ENCODE data around the gene KIF16B. TPM values are rescaled to one million over a fixed set of nuclear protein-coding genes. Genes with fewer than 3 reads are reported as not detected.

The KIF16B gene
- total RNA-seq, 1 donor from 2014 or later: 7.0 TPM

DNA sequence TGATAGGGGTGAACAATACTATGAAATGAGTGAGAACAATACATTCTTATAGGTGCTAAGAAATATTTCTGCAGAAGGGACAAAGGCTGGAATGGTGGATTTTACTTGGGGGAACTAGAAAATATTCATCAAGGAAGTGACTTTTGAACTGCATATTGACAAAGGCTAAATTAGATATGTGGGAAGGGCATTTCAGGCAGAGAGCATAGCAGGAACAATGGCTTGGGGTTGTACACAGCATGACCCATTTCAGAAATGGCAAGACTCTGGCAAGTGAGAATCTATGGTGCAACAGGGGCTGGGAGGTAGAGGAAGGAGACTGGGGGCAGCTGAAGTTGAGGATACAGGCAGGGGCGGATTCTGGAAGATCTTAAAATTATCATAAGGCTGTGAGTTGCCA lies 46.7 kb upstream of the KIF16B start:
- no peak overlapping the region for H3K9ac ChIP-seq (ENCODE audit: low read length)
- no peaks in the 10 kb centered on the region for H3K9me3 ChIP-seq (ENCODE audit: insufficient read depth, low read depth, low read length)
- DNase-seq (ENCODE audit: low read depth): no peak
- no peak overlapping the region for H3K4me3 ChIP-seq (ENCODE audit: insufficient read depth, low read depth, low read length)
- Mint-ChIP-seq H3K4me3 (ENCODE audit: unreplicated experiment) (no peak overlapping the region), H3K36me3 (ENCODE audit: low read depth, unreplicated experiment) (no peaks in the 10 kb centered on the region), H3K4me1 (ENCODE audit: low read depth, unreplicated experiment) (peaks cover 2% of the 10 kb centered on the region), H3K9me3 (ENCODE audit: unreplicated experiment) (peaks cover 3% of the 10 kb centered on the region), H3K27ac (ENCODE audit: unreplicated experiment) (no peak overlapping the region), H3K27me3 (ENCODE audit: low read depth, unreplicated experiment) (no peaks in the 10 kb centered on the region)
- H3K27me3 ChIP-seq (ENCODE audit: insufficient read depth, low read length): no peaks in the 10 kb centered on the region
- H4K20me1 ChIP-seq (ENCODE audit: insufficient read depth, low read length): no peaks in the 10 kb centered on the region
- no peak overlapping the region for H2AFZ ChIP-seq (ENCODE audit: low read depth, low read length)
- FAIRE-seq: no peak
- no peaks in the 10 kb centered on the region for H3K4me1 ChIP-seq (ENCODE audit: insufficient read depth, low read length)
- no peaks in the 10 kb centered on the region for H3K36me3 ChIP-seq (ENCODE audit: insufficient read depth, low read length)
- no peaks in the 10 kb centered on the region for H3K79me2 ChIP-seq (ENCODE audit: insufficient read depth, low read length)
- no peak for TF ChIP-seq EZH2 (IDR thresholded peaks at IDR 0.05; ENCODE audit: insufficient read depth, low read length)
- TF ChIP-seq, protein P1, sequence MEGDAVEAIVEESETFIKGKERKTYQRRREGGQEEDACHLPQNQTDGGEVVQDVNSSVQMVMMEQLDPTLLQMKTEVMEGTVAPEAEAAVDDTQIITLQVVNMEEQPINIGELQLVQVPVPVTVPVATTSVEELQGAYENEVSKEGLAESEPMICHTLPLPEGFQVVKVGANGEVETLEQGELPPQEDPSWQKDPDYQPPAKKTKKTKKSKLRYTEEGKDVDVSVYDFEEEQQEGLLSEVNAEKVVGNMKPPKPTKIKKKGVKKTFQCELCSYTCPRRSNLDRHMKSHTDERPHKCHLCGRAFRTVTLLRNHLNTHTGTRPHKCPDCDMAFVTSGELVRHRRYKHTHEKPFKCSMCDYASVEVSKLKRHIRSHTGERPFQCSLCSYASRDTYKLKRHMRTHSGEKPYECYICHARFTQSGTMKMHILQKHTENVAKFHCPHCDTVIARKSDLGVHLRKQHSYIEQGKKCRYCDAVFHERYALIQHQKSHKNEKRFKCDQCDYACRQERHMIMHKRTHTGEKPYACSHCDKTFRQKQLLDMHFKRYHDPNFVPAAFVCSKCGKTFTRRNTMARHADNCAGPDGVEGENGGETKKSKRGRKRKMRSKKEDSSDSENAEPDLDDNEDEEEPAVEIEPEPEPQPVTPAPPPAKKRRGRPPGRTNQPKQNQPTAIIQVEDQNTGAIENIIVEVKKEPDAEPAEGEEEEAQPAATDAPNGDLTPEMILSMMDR (IDR thresholded peaks at IDR 0.05; ENCODE audit: insufficient read depth, low read depth, low read length): no peak
- H3K4me2 ChIP-seq (ENCODE audit: low read length): no peak overlapping the region
- no peak overlapping the region for H3K27ac ChIP-seq (ENCODE audit: low read depth, low read length)

DNA sequence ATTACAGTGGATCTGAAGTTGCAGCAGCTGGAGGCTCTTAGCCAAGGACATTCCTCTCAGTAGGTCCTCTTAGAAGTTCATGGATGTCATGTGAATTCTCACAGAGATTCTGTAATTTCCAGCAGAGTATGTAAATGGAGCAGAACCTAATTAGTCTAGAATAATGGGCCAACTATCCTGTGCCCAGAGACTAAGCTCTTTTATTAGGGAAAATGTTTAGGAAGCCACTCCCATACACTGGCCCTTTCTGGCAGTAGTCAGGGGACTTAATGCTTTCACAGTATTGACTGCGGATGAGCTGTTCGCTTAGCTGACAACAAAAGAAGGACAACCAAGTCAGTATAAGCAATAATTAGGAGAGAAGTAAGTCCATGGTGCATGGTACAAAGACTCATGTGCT lies 43.8 kb upstream of the KIF16B start:
- no peak for DNase-seq (ENCODE audit: low read depth)
- no peaks in the 10 kb centered on the region for H3K79me2 ChIP-seq (ENCODE audit: insufficient read depth, low read length)
- H3K9ac ChIP-seq (ENCODE audit: low read length): no peak overlapping the region
- H3K9me3 Mint-ChIP-seq (ENCODE audit: unreplicated experiment): peaks cover 3% of the 10 kb centered on the region
- H3K36me3 ChIP-seq (ENCODE audit: insufficient read depth, low read length): no peaks in the 10 kb centered on the region
- H3K27ac Mint-ChIP-seq (ENCODE audit: unreplicated experiment): no peak overlapping the region
- no peaks in the 10 kb centered on the region for H3K9me3 ChIP-seq (ENCODE audit: insufficient read depth, low read depth, low read length)
- no peak for TF ChIP-seq EZH2 (IDR thresholded peaks at IDR 0.05; ENCODE audit: insufficient read depth, low read length)
- TF ChIP-seq, protein P1 (IDR thresholded peaks at IDR 0.05; ENCODE audit: insufficient read depth, low read depth, low read length): no peak
- H3K36me3 Mint-ChIP-seq (ENCODE audit: low read depth, unreplicated experiment): no peaks in the 10 kb centered on the region
- peaks cover 2% of the 10 kb centered on the region for H3K4me1 Mint-ChIP-seq (ENCODE audit: low read depth, unreplicated experiment)
- no peaks in the 10 kb centered on the region for H3K27me3 Mint-ChIP-seq (ENCODE audit: low read depth, unreplicated experiment)
- H3K4me3 Mint-ChIP-seq (ENCODE audit: unreplicated experiment): no peak overlapping the region
- no peaks in the 10 kb centered on the region for H4K20me1 ChIP-seq (ENCODE audit: insufficient read depth, low read length)
- no peak overlapping the region for H3K27ac ChIP-seq (ENCODE audit: low read depth, low read length)
- no peak overlapping the region for H3K4me2 ChIP-seq (ENCODE audit: low read length)
- no peaks in the 10 kb centered on the region for H3K4me1 ChIP-seq (ENCODE audit: insufficient read depth, low read length)
- no peak overlapping the region for H3K4me3 ChIP-seq (ENCODE audit: insufficient read depth, low read depth, low read length)
- H2AFZ ChIP-seq (ENCODE audit: low read depth, low read length): no peak overlapping the region
- FAIRE-seq: no peak
- no peaks in the 10 kb centered on the region for H3K27me3 ChIP-seq (ENCODE audit: insufficient read depth, low read length)

DNA sequence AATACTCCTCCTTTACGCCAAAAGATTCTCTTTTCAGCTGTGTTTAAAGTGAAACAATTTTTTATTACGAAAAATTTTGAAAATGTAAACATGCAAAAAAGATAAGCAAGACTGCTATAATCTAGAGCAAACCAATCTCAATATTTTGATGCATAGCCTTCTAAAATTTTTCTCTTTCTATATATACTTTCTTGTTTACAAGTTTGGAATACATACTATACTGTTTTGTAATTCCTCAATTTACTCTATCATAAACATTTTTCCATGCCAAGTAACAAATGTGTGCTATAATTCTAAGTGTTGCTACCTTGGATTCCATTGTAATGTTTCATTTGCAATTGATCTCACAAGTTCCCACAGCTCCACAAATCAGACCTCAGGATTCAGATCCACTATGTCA lies 43.1 kb upstream of the KIF16B start:
- no peak for FAIRE-seq
- peaks cover 2% of the 10 kb centered on the region for H3K4me1 Mint-ChIP-seq (ENCODE audit: low read depth, unreplicated experiment)
- Histone ChIP-seq H4K20me1 (ENCODE audit: insufficient read depth, low read length) (no peaks in the 10 kb centered on the region), H3K4me3 (ENCODE audit: insufficient read depth, low read depth, low read length) (no peak overlapping the region), H3K4me1 (ENCODE audit: insufficient read depth, low read length) (no peaks in the 10 kb centered on the region), H3K27ac (ENCODE audit: low read depth, low read length) (no peak overlapping the region), H2AFZ (ENCODE audit: low read depth, low read length) (no peak overlapping the region), H3K79me2 (ENCODE audit: insufficient read depth, low read length) (no peaks in the 10 kb centered on the region), H3K36me3 (ENCODE audit: insufficient read depth, low read length) (no peaks in the 10 kb centered on the region), H3K27me3 (ENCODE audit: insufficient read depth, low read length) (no peaks in the 10 kb centered on the region), H3K4me2 (ENCODE audit: low read length) (no peak overlapping the region), H3K9ac (ENCODE audit: low read length) (no peak overlapping the region), H3K9me3 (ENCODE audit: insufficient read depth, low read depth, low read length) (no peaks in the 10 kb centered on the region)
- no peak for DNase-seq (ENCODE audit: low read depth)
- H3K4me3 Mint-ChIP-seq (ENCODE audit: unreplicated experiment): no peak overlapping the region
- H3K27me3 Mint-ChIP-seq (ENCODE audit: low read depth, unreplicated experiment): no peaks in the 10 kb centered on the region
- no peak for TF ChIP-seq EZH2 (IDR thresholded peaks at IDR 0.05; ENCODE audit: insufficient read depth, low read length)
- TF ChIP-seq, protein P1 (IDR thresholded peaks at IDR 0.05; ENCODE audit: insufficient read depth, low read depth, low read length): no peak
- peaks cover 3% of the 10 kb centered on the region for H3K9me3 Mint-ChIP-seq (ENCODE audit: unreplicated experiment)
- no peak overlapping the region for H3K27ac Mint-ChIP-seq (ENCODE audit: unreplicated experiment)
- no peaks in the 10 kb centered on the region for H3K36me3 Mint-ChIP-seq (ENCODE audit: low read depth, unreplicated experiment)

Measured in astrocyte (in vitro differentiated cells and primary cell).